HepG2 (cell line): ENCODE results near the gene TAF1A. TPM values are rescaled to one million over a fixed set of nuclear protein-coding genes. Genes with fewer than 3 reads are reported as not detected.

Source experiments
- BRCA1 ChIP-seq: sonication (generic); formaldehyde crosslinking; IDR thresholded peaks from 2 replicates; pipeline ENCODE4 v1.4.0; 2020; ENCODE audit warnings: missing genetic modification reagents
- PHF20 ChIP-seq: sonication (generic); formaldehyde crosslinking; IDR thresholded peaks from 2 replicates; pipeline ENCODE4 v1.5.0; 2020; ENCODE audit warnings: mild to moderate bottlenecking, missing genetic modification reagents
- RFX5 ChIP-seq: IDR thresholded peaks from 2 replicates; pipeline ENCODE4 v1.6.1; 2011; ENCODE audit warnings: low read depth, low read length, improper control_type of control experiment
- SKIL ChIP-seq: sonication (generic); formaldehyde crosslinking; IDR thresholded peaks from 2 replicates; pipeline ENCODE4 v1.8.0; 2022; ENCODE audit warnings: missing genetic modification reagents, mild to moderate bottlenecking, moderate library complexity, borderline replicate concordance
- UBTF ChIP-seq: sonication (generic); formaldehyde crosslinking; IDR thresholded peaks from 2 replicates; pipeline ENCODE4 v1.4.0; 2020; ENCODE audit warnings: mild to moderate bottlenecking, missing genetic modification reagents
- ZHX1 ChIP-seq: sonication (generic); formaldehyde crosslinking; IDR thresholded peaks from 2 replicates; pipeline ENCODE4 v1.8.1; 2022; ENCODE audit warnings: low read depth, mild to moderate bottlenecking, missing genetic modification reagents
- ZNF275 ChIP-seq: sonication (generic); formaldehyde crosslinking; IDR thresholded peaks from 2 replicates; pipeline ENCODE4 v1.8.0; 2022; ENCODE audit warnings: missing genetic modification reagents, mild to moderate bottlenecking, inconsistent platforms, borderline replicate concordance
- ZNF598 ChIP-seq: sonication (generic); formaldehyde crosslinking; IDR thresholded peaks from 2 replicates; pipeline ENCODE4 v1.5.1; 2020; ENCODE audit warnings: mild to moderate bottlenecking, missing genetic modification reagents, borderline replicate concordance
- polyA plus RNA-seq, 8 experiments: library from polyadenylated mRNA; depleted of rRNA in 3 of 8; stranded (reverse) in 7 of 8; unstranded in 1 of 8; fragments of >200 nt; fragmentation: Illumina TruSeq in 4 of 8; extraction: Trizol in 4 of 8; gene quantifications; 2 replicates each; pipeline versions ENCODE4 v1.2.1 to v1.2.3, GENCODE V29; 2011 to 2016; ENCODE audit warnings: low read depth in 4 of 8, missing spikeins in 1 of 8, mixed read lengths in 1 of 8; ENCODE audit not compliant: insufficient read depth in 1 of 8
- total RNA-seq, 5 experiments: library from RNA; depleted of rRNA; stranded (reverse); fragments of >200 nt; fragmentation: Illumina TruSeq; extraction: Trizol; gene quantifications; 2 replicates each; pipeline ENCODE4 v1.2.3, GENCODE V29; 2016; ENCODE audit warnings: low read depth in 1 of 5

TAF1A gene
- total and polyA plus RNA-seq, 2 of the 13 experiments (the other 11 are each of a cell fraction or from before 2014, with no cell fraction given): 3.3 to 10.7 TPM

- TF ChIP-seq UBTF (CRISPR knock-in tag) (no peak), PHF20 (CRISPR knock-in tag) (no peak), SKIL (CRISPR knock-in tag) (no peak), ZHX1 (CRISPR knock-in tag) (no peak), BRCA1 (CRISPR knock-in tag) (no peak), RFX5 (no peak), ZNF275 (CRISPR knock-in tag) (no peak), ZNF598 (no peak)
- TF ChIP-seq, all 625 proteins: peak for 0
Measured at GRCh38 chr1:222583079-222583478, 6.7 kb downstream of the TAF1A start (continued).
